OCI-LY1 (cell line): ENCODE results near the gene VWDE.

ENCODE experiments used
- H2AFZ ChIP-seq: fragments of 200-600 bp; sonication (generic), shearing (Covaris generic); 2 replicates; pipeline ENCODE4 v1.6.0; 2014; ENCODE audit warnings: antibody characterized with exemption, mild to moderate bottlenecking, low read length
- H3F3A ChIP-seq: fragments of 200-600 bp; sonication (generic), shearing (Covaris generic); 2 replicates; pipeline ENCODE4 v1.6.0; 2014; ENCODE audit warnings: mild to moderate bottlenecking, antibody characterized with exemption, low read length, moderate library complexity; ENCODE audit not compliant: insufficient read depth
- H3K27ac ChIP-seq: fragments of 200-600 bp; sonication (generic); 2 replicates; pipeline ENCODE4 v1.5.1; 2014; ENCODE audit warnings: low read length, mixed run types, mild to moderate bottlenecking, low read depth; ENCODE audit not compliant: poor library complexity, severe bottlenecking
- H3K27me3 ChIP-seq: fragments of 200-600 bp; sonication (generic); 2 replicates; pipeline ENCODE4 v1.6.0; 2014; ENCODE audit warnings: antibody characterized with exemption, mild to moderate bottlenecking, low read length, moderate library complexity; ENCODE audit not compliant: insufficient read depth
- H3K36me3 ChIP-seq: fragments of 200-600 bp; sonication (generic); 2 replicates; pipeline ENCODE4 v1.6.1; 2014; ENCODE audit warnings: mild to moderate bottlenecking, antibody characterized with exemption, low read length, moderate library complexity, mixed read lengths; ENCODE audit not compliant: insufficient read depth
- H3K4me1 ChIP-seq: fragments of 200-600 bp; sonication (generic); 2 replicates; pipeline ENCODE4 v1.5.1; 2014; ENCODE audit warnings: mild to moderate bottlenecking, low read length, moderate library complexity; ENCODE audit not compliant: insufficient read depth, severe bottlenecking
- H3K4me2 ChIP-seq: fragments of 200-600 bp; sonication (generic), shearing (Covaris generic); 2 replicates; pipeline ENCODE4 v1.6.1; 2014; ENCODE audit warnings: low read length
- H3K4me3 ChIP-seq: fragments of 200-600 bp; sonication (generic); 2 replicates; pipeline ENCODE4 v1.5.1; 2014; ENCODE audit warnings: low read length, low read depth, mild to moderate bottlenecking, mixed read lengths; ENCODE audit not compliant: poor library complexity, severe bottlenecking
- H3K79me2 ChIP-seq: fragments of 200-600 bp; shearing (Covaris generic); 2 replicates; pipeline ENCODE4 v1.6.1; 2016; ENCODE audit warnings: mixed run types, low read length, mixed read lengths; ENCODE audit not compliant: insufficient read depth
- H3K9ac ChIP-seq: fragments of 200-600 bp; sonication (generic), shearing (Covaris generic); 2 replicates; pipeline ENCODE4 v1.6.1; 2014; ENCODE audit warnings: mild to moderate bottlenecking, low read length, mixed read lengths
- H3K9me2 ChIP-seq: fragments of 200-600 bp; sonication (generic), shearing (Covaris generic); 2 replicates; pipeline ENCODE4 v1.6.1; 2014; ENCODE audit warnings: low read depth, mild to moderate bottlenecking, low read length, mixed read lengths
- H3K9me3 ChIP-seq: fragments of 200-600 bp; shearing (Covaris generic); 2 replicates; pipeline ENCODE4 v1.6.1; 2014; ENCODE audit warnings: low read length, mixed read lengths
- H4K20me1 ChIP-seq: fragments of 200-600 bp; sonication (generic), shearing (Covaris generic); 2 replicates; pipeline ENCODE4 v1.6.0; 2016; ENCODE audit warnings: mild to moderate bottlenecking, low read length; ENCODE audit not compliant: insufficient read depth
- EZH2 ChIP-seq: fragments of 200-600 bp; sonication (generic), shearing (Covaris generic); IDR thresholded peaks from 2 replicates; pipeline ENCODE4 v1.8.0; 2017; ENCODE audit warnings: borderline replicate concordance, mixed run types, mild to moderate bottlenecking, antibody characterized with exemption, low read length, moderate library complexity, mixed read lengths
- TF ChIP-seq, protein P1 (sequence below): fragments of 200-600 bp; sonication (generic), shearing (Covaris generic); IDR thresholded peaks from 2 replicates; pipeline ENCODE4 v1.5.1; 2017; ENCODE audit warnings: mild to moderate bottlenecking, antibody characterized with exemption, low read length, moderate library complexity, mixed read lengths

The VWDE gene

DNA sequence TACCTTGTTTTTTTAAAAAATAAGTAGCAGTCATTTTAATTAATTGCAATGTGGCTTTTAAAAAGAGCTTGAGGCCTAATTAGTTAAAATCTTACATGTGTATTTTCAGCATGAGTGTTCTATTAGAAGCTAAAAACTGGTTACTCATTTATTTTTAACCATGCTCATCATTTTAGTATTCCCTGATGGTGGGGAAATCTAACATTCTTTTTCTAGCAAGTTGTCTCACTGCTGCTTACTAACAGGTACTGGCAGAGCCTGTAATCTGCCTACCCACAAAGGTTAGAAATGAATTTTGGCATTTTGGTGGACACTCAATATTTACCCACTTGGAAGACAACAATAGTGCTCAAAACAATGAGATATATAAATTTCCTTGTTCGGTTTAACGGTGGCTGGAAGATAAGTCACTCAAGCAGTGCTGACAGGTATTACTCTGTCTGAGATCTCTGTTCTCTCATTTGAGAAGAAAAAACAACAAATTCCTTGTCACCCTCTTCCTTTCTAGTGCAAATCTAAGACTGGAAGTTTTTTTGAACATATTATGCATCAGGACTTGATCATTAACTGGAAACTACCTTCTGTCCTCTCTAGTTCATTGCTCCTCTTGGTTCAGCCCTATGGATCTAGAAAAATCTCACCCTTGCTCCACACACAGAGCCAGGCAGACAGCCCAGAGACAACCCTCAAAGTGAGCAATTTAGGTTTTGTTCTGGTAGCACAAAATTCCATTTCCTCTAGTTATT lies 83.3 kb downstream of the VWDE start:
- H3K4me3 ChIP-seq: no peak overlapping the region

DNA sequence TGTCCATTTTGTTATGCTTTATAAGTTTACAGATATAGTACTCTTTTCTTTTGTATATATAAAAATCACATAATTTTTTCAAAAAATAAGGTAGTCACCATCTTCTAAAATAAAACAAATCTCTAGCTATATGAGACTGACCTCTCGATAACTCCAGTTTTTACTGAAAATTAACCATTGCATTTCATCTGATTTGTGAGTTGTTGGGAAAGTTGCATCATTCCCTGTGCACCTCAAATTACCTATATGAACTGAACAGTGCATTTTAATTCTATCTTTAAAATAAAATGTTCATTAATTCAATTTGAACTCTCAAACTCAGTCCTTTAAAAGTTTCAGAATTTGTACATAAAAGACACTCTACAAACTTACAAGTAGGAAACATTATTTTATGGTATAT lies 86.0 kb downstream of the VWDE start:
- no peaks in the 10 kb centered on the region for H3K4me1 ChIP-seq
- H3K9me2 ChIP-seq: no peaks in the 10 kb centered on the region
- H3F3A ChIP-seq: no peaks in the 10 kb centered on the region
- no peaks in the 10 kb centered on the region for H3K27me3 ChIP-seq
- H3K27ac ChIP-seq: no peak overlapping the region
- H3K79me2 ChIP-seq: no peaks in the 10 kb centered on the region
- H2AFZ ChIP-seq: no peak overlapping the region
- no peak overlapping the region for H3K9ac ChIP-seq
- H3K4me3 ChIP-seq: no peak overlapping the region
- no peaks in the 10 kb centered on the region for H3K9me3 ChIP-seq
- TF ChIP-seq, protein P1, sequence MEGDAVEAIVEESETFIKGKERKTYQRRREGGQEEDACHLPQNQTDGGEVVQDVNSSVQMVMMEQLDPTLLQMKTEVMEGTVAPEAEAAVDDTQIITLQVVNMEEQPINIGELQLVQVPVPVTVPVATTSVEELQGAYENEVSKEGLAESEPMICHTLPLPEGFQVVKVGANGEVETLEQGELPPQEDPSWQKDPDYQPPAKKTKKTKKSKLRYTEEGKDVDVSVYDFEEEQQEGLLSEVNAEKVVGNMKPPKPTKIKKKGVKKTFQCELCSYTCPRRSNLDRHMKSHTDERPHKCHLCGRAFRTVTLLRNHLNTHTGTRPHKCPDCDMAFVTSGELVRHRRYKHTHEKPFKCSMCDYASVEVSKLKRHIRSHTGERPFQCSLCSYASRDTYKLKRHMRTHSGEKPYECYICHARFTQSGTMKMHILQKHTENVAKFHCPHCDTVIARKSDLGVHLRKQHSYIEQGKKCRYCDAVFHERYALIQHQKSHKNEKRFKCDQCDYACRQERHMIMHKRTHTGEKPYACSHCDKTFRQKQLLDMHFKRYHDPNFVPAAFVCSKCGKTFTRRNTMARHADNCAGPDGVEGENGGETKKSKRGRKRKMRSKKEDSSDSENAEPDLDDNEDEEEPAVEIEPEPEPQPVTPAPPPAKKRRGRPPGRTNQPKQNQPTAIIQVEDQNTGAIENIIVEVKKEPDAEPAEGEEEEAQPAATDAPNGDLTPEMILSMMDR: no peak
- TF ChIP-seq EZH2: no peak
- no peaks in the 10 kb centered on the region for H3K36me3 ChIP-seq
- H4K20me1 ChIP-seq: no peaks in the 10 kb centered on the region
- no peak overlapping the region for H3K4me2 ChIP-seq

More for the DNA sequence above, 83.3 kb downstream of the VWDE start:
- no peaks in the 10 kb centered on the region for H3K9me3 ChIP-seq
- H2AFZ ChIP-seq: no peak overlapping the region
- no peaks in the 10 kb centered on the region for H4K20me1 ChIP-seq
- H3K9me2 ChIP-seq: no peaks in the 10 kb centered on the region
- H3K36me3 ChIP-seq: no peaks in the 10 kb centered on the region
- no peak overlapping the region for H3K9ac ChIP-seq
- H3K4me1 ChIP-seq: no peaks in the 10 kb centered on the region
- H3K27me3 ChIP-seq: no peaks in the 10 kb centered on the region
- no peak for TF ChIP-seq EZH2
- TF ChIP-seq, protein P1: no peak
- no peak overlapping the region for H3K27ac ChIP-seq
- no peak overlapping the region for H3K4me2 ChIP-seq
- no peaks in the 10 kb centered on the region for H3F3A ChIP-seq
- no peaks in the 10 kb centered on the region for H3K79me2 ChIP-seq

DNA sequence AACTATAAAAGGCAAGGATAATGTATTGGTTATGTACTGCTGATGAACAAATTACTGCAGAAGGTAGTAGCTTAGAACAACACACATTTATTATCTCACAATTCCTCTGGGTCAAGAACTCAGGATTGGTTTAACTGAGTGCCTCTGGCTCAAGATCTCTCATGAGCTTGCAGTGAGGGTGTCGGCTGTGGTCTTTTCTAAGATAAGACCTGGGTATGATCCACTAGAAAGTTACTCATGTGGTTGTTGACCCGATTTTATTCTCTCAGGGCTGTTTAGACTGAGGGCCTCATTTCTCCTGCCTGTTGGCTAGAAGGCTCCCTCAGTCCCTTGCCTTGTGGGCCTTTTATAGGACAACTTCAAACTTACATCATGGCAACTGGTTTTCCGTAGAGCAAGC lies 86.7 kb downstream of the VWDE start:
- Histone ChIP-seq H4K20me1 (no peaks in the 10 kb centered on the region), H3K27me3 (no peaks in the 10 kb centered on the region), H3K9me3 (no peaks in the 10 kb centered on the region), H3K36me3 (no peaks in the 10 kb centered on the region), H3K4me3 (no peak overlapping the region), H3K79me2 (no peaks in the 10 kb centered on the region), H3K27ac (no peak overlapping the region), H3K9me2 (no peaks in the 10 kb centered on the region), H3F3A (no peaks in the 10 kb centered on the region), H3K4me1 (no peaks in the 10 kb centered on the region), H3K4me2 (no peak overlapping the region), H3K9ac (no peak overlapping the region), H2AFZ (no peak overlapping the region)
- no peak for TF ChIP-seq EZH2
- TF ChIP-seq, protein P1: no peak
